Measurements from ENCODE around the gene TMCC1. TPM values are rescaled to one million over a fixed set of nuclear protein-coding genes. Genes with fewer than 3 reads are reported as not detected.
A peak's percentile ranks its signal among the peaks of the same experiment; 100 is the strongest.

TMCC1 gene
- total RNA-seq, 2 donors from 2014 or later: 20.0 to 21.7 TPM

GRCh38 chr3:129820587-129820986 lies 72.9 kb downstream of the TMCC1 start:
- no peaks in the 10 kb centered on the region for H3K36me3 ChIP-seq
- TF ChIP-seq CTCF (IDR thresholded peaks at IDR 0.05): no peak
- no peaks in the 10 kb centered on the region for H3K9me3 ChIP-seq
- H3K4me3 ChIP-seq: no peak overlapping the region
- no peak overlapping the region for H3K27ac ChIP-seq
- peaks cover 0 to 5% of the 10 kb centered on the region in 2 donors for H3K4me1 ChIP-seq
- DNase-seq (ENCODE audit: low spot score): no peak
- no peaks in the 10 kb centered on the region for H3K27me3 ChIP-seq

GRCh38 chr3:129812589-129812988 lies 80.9 kb downstream of the TMCC1 start:
- no peak for TF ChIP-seq CTCF (IDR thresholded peaks at IDR 0.05)
- no peaks in the 10 kb centered on the region for H3K4me1 ChIP-seq
- DNase-seq (ENCODE audit: low spot score): no peak
- H3K27me3 ChIP-seq: no peaks in the 10 kb centered on the region
- H3K27ac ChIP-seq: no peak overlapping the region
- H3K36me3 ChIP-seq: no peaks in the 10 kb centered on the region
- no peak overlapping the region for H3K4me3 ChIP-seq
- H3K9me3 ChIP-seq: no peaks in the 10 kb centered on the region

GRCh38 chr3:129809297-129809696 lies 84.2 kb downstream of the TMCC1 start:
- no peaks in the 10 kb centered on the region for H3K36me3 ChIP-seq
- no peak overlapping the region for H3K4me3 ChIP-seq
- DNase-seq (ENCODE audit: low spot score): no peak
- no peaks in the 10 kb centered on the region for H3K27me3 ChIP-seq
- H3K27ac ChIP-seq: no peak overlapping the region
- no peak for TF ChIP-seq CTCF (IDR thresholded peaks at IDR 0.05)
- no peaks in the 10 kb centered on the region for H3K9me3 ChIP-seq
- no peaks in the 10 kb centered on the region for H3K4me1 ChIP-seq

- Histone ChIP-seq H3K4me1 (peaks cover 0 to 26% of the 10 kb centered on the region in 2 donors), H3K27ac (no peak overlapping the region), H3K4me3 (no peak overlapping the region), H3K9me3 (no peaks in the 10 kb centered on the region), H3K36me3 (no peaks in the 10 kb centered on the region), H3K27me3 (no peaks in the 10 kb centered on the region)
- TF ChIP-seq CTCF (IDR thresholded peaks at IDR 0.05): no peak
- no peak for DNase-seq (ENCODE audit: low spot score)
Observed at GRCh38 chr3:129796146-129796545, 97.4 kb downstream of the TMCC1 start.

- Histone ChIP-seq H3K4me1 (peaks cover 0 to 26% of the 10 kb centered on the region in 2 donors), H3K36me3 (no peaks in the 10 kb centered on the region), H3K27ac (peak overlapping the region; percentile 14 to 63), H3K27me3 (no peaks in the 10 kb centered on the region), H3K9me3 (no peaks in the 10 kb centered on the region), H3K4me3 (no peak overlapping the region)
- no peak for DNase-seq (ENCODE audit: low spot score)
- no peak for TF ChIP-seq CTCF (IDR thresholded peaks at IDR 0.05)
Observed at GRCh38 chr3:129795186-129796010, 98.1 kb downstream of the TMCC1 start.
